ENCODE measurements around the gene PDCD11.

The PDCD11 gene

DNA sequence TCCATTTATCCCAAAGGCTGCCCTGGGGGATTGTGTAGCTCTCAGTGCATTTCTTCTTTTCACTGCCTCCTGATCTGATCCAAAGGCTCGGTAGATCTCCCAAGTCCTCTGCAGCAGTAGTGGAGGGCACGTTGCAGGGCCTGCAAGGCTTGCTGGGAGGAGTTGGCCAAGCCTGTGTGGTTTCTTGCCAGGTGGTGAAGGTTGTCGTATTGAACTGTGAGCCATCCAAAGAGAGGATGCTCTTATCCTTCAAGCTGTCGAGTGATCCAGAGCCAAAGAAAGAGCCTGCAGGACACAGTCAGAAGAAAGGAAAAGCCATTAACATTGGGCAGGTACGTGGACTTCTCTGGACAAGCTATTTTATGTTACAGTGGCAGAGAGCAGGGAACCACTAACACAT is 21.2 kb downstream of the PDCD11 start:
- H3K4me3 ChIP-seq (ENCODE audit: low read depth, low read length) = no peak overlapping the region
- H3K4me1 ChIP-seq = no peaks in the 10 kb centered on the region
- no peak for TF ChIP-seq CTCF (IDR thresholded peaks at IDR 0.05; ENCODE audit: low read depth, low read length)
- peaks cover 87% of the 10 kb centered on the region for H3K36me3 ChIP-seq
- DNase-seq = no peak
- H3K27me3 ChIP-seq = no peaks in the 10 kb centered on the region
- H3K9me3 ChIP-seq = no peaks in the 10 kb centered on the region

GRCh38 chr10:103419101-103419500 is 22.7 kb downstream of the PDCD11 start:
- TF ChIP-seq CTCF (IDR thresholded peaks at IDR 0.05; ENCODE audit: low read depth, low read length) = no peak
- H3K36me3 ChIP-seq = peaks cover 87% of the 10 kb centered on the region
- H3K4me3 ChIP-seq (ENCODE audit: low read depth, low read length) = no peak overlapping the region
- H3K9me3 ChIP-seq = no peaks in the 10 kb centered on the region
- no peak for DNase-seq
- H3K27me3 ChIP-seq = no peaks in the 10 kb centered on the region
- H3K4me1 ChIP-seq = no peaks in the 10 kb centered on the region

DNA sequence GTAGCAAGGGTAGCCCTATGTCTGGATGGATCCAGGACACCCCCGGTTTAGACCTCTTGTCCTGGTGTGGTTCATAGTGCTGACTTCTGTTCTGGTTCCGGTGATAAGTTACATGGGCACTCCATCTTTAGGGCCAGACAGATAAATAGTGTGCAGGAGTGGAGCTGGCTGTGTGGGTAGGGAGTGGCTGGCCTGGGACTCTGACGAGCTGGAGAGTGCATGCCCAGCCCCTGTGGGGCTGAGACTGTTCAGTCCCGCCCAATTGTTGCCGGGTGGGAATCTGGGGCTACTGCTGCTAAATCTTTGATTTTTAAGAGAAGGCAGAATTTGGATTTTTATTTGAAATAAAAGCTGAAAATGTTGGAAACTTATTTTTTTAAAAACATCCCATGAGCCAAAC is 27.3 kb downstream of the PDCD11 start:
- DNase-seq = no peak
- peaks cover 83% of the 10 kb centered on the region for H3K36me3 ChIP-seq

GRCh38 chr10:103427866-103428265 is 31.4 kb downstream of the PDCD11 start:
- DNase-seq = no peak
- Histone ChIP-seq H3K9me3 (no peaks in the 10 kb centered on the region), H3K36me3 (peaks cover 84% of the 10 kb centered on the region), H3K27me3 (no peaks in the 10 kb centered on the region), H3K4me3 (ENCODE audit: low read depth, low read length) (no peak overlapping the region), H3K4me1 (no peaks in the 10 kb centered on the region)
- no peak for TF ChIP-seq CTCF (IDR thresholded peaks at IDR 0.05; ENCODE audit: low read depth, low read length)

More for the DNA sequence above, 27.3 kb downstream of the PDCD11 start:
- no peaks in the 10 kb centered on the region for H3K4me1 ChIP-seq
- TF ChIP-seq CTCF (IDR thresholded peaks at IDR 0.05; ENCODE audit: low read depth, low read length) = no peak
- H3K4me3 ChIP-seq (ENCODE audit: low read depth, low read length) = no peak overlapping the region
- no peaks in the 10 kb centered on the region for H3K9me3 ChIP-seq
- no peaks in the 10 kb centered on the region for H3K27me3 ChIP-seq

- no peaks in the 10 kb centered on the region for H3K4me1 ChIP-seq
- no peak for TF ChIP-seq CTCF (IDR thresholded peaks at IDR 0.05; ENCODE audit: low read depth, low read length)
- no peak overlapping the region for H3K4me3 ChIP-seq (ENCODE audit: low read depth, low read length)
- no peaks in the 10 kb centered on the region for H3K27me3 ChIP-seq
- no peak for DNase-seq
- H3K36me3 ChIP-seq = peaks cover 84% of the 10 kb centered on the region
- H3K9me3 ChIP-seq = no peaks in the 10 kb centered on the region
Observed at GRCh38 chr10:103428989-103429643, 32.7 kb downstream of the PDCD11 start.

GRCh38 chr10:103429647-103430046 is 33.2 kb downstream of the PDCD11 start:
- peaks cover 84% of the 10 kb centered on the region for H3K36me3 ChIP-seq
- no peaks in the 10 kb centered on the region for H3K9me3 ChIP-seq
- H3K4me3 ChIP-seq (ENCODE audit: low read depth, low read length) = no peak overlapping the region
- H3K4me1 ChIP-seq = no peaks in the 10 kb centered on the region
- no peaks in the 10 kb centered on the region for H3K27me3 ChIP-seq
- TF ChIP-seq CTCF (IDR thresholded peaks at IDR 0.05; ENCODE audit: low read depth, low read length) = no peak
- no peak for DNase-seq

All from BE2C (cell line).